Bladder microvascular endothelial cell (primary cell): ENCODE results near the gene ISL1. TPM values are rescaled to one million over a fixed set of nuclear protein-coding genes. Genes with fewer than 3 reads are reported as not detected.

ENCODE experiments used
- total RNA-seq: library from RNA; depleted of rRNA; stranded (reverse); fragments of >200 nt; gene quantifications from 2 replicates; pipeline ENCODE4 v1.2.3, GENCODE V29; 2014

The ISL1 gene
- total RNA-seq = under 0.01 TPM in 1 of 2 replicates, not detected in the other

DNA sequence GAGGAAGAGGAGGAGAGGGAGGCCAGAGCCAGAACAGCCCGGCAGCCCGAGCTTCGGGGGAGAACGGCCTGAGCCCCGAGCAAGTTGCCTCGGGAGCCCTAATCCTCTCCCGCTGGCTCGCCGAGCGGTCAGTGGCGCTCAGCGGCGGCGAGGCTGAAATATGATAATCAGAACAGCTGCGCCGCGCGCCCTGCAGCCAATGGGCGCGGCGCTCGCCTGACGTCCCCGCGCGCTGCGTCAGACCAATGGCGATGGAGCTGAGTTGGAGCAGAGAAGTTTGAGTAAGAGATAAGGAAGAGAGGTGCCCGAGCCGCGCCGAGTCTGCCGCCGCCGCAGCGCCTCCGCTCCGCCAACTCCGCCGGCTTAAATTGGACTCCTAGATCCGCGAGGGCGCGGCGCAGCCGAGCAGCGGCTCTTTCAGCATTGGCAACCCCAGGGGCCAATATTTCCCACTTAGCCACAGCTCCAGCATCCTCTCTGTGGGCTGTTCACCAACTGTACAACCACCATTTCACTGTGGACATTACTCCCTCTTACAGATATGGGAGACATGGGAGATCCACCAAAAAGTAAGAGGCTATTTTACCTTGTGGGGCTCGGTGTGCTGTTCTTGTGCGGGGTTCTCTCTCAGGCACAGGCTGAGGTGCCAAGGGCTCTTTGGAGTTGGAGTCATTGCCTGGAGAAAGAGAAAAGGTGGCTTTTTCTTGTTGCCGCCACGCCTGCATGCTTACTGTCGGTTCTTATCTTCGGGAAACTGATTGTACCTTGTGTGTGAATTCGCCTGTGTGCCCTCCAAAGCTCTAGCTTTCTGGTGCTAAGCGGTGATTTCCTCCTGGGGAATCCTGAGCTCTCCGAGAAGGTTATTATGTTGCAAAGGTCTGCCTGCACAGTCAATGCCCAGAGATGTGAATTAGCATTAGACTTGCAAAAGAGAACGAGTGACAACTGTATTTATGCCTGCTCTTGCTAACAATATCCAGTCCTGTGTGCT, at the start of gene ISL1:
Gene ISL1, plus strand, starts transcription at position 318 of the 991 bp plus-strand sequence. Its CDS starts 224 bp downstream, at position 542.

